HG02623 (cell line): Measurements from ENCODE around the gene RAPGEF2.
"Not testable (repeated sequence)": the region's sequence is repeated elsewhere in the genome, so short reads cannot be mapped to it uniquely, and the experiment has no call there.

Source experiments
- ATAC-seq: cut with Tn5 transposase; IDR thresholded peaks from one replicate; pipeline ENCODE4 v1.9.1; 2021; ENCODE audit warnings: moderate library complexity; ENCODE audit not compliant: unreplicated experiment

The RAPGEF2 gene

GRCh38 chr4:159097144-159097543 lies 5.7 kb upstream of the RAPGEF2 start:
- ATAC-seq: no peak

DNA sequence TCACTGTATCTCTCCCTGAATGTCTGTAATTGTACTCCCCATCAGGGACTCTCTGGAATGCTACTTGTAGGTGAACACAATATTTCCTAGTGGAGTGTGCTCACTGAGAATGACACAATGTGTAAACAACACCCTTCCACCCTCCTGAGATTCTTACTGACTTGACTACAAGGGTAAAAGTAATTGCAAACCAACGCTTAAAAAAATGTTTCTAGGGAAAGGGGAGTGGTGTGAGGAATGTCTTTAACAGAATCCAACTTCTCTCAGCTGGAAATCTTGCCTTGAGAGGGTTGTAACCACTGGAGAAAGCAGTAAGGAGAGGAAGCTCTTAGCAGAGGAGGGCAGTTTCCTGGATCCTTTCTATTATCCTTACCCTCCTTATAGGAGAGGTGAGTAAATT lies 5.1 kb upstream of the RAPGEF2 start:
- no peak for ATAC-seq

DNA sequence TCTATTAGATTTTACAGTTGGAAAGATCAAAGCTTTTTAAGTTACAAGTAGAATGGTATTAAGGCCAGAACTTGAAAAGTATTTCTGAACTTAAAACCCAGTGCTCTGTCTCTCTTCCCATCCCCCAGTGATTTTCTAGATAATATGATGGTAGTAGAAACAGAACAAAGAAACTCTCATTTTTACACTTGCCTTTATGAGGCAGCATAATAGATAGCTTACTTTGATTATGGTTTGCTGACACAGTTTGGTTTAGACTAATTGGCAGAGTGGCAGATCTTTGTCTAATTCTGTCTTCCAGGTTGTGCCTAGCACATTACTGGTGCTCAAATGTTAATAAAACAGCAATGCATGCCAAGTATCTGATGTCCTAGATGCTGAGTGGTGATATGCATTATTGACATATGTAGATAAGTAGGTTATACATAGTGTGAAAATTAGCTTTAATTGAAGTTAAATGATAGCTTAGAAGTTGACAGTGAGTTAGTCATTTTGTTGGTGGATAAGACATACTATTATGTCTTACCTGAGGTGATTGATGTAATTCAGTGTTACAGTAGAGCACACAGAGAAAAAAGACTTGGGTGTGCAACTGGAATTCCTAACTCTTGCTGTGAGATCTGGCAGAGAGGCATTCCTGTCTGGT lies 4.3 kb upstream of the RAPGEF2 start:
- no peak for ATAC-seq

DNA sequence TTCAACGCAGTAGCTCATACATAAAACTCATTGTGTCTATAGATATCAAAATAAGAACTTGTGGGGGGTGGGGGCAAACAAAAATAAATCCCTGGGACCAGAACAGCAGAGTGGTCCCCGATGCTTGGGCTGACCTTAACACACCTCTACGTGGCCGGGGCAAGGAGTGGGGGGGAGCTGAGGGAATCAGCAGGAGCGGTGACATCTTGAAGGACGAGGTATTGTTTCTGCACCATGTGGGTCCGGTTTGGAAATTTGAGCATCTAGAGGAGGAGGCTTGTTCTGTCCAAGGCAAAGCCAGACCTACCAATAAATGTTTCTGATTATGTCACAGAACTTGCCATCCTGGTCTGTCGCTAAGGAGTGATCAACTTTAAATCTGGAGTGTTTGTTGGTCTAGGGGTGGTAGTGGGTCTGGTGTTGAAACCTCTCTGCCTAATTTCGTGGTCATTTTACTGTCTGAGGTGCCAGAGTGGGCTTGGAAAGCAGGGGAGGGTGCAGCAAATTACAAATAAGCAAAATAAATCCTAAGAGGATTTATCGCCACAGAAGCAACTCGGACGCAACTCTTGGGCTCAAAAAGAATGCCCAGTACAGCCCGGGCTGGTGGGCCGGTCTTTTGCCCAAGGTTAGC lies 774 bp upstream of the RAPGEF2 start:
- ATAC-seq: no peak

DNA sequence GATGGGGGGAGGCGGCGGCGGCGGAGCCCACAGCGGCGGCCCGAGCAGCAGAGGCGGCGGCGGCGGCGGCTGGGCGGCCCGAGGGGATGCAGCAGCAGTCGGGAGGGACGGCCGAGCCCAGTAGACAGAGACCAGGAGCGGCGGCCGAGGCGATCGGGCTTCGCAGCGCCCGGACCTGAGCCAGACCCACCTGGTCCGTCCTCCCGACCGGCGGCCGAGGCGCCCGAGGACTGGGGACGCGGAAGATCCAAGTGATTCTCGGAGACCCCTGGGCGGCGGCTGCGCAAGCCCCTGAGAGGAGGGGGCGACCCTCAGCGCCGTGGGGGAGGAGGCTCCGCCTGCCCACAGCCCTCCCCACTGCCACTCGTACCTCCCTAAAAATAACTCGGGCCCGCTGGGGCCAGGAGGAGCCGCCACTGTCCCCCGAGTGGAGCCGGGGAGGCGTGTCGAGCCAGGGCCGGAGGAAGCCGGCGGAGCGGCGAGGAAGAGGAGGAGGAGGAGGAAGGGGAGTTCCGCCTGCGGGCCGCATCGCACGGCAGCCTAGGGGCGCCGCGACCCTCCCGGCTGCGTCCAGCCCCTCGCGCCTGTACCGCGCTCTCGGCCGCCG lies 608 bp downstream of the RAPGEF2 start:
- ATAC-seq: peak; percentile 19

DNA sequence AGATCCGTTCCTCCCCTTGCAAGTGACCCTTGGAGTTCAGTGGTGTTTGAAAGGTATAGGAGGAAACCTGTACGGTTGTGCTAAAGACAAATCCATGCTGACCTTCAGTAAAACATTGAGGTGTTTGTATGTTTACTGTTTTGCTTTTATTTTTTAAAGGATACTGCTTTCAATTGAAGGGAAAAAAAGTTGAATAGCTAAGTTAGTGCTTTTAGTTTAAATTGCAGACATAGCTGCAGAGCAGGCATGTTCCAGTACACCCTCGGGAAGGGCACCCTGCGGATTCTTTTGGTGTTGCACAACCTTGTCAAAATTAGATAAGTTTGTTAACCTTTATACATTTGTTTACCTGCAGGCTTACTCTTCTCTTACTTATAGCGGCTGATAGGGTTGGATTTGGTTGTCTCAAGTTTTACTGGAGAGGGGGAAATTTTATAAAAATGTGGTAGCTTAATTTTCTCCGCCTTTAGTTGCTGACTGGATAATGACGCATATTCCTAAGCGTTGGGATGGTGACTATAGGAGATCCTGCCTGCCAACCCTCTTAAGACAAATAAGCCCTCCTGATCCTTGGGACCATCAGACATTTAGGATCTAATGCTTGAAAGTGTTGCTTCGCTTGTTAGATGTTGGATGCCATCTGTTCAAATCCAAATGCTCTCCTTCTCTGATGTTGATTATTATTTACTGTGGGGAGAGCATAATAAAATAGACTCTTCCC lies 2.0 kb downstream of the RAPGEF2 start:
- ATAC-seq: no peak

- ATAC-seq: no peak
These were observed 2.9 kb downstream of the RAPGEF2 start for GRCh38 chr4:159105761-159106243.

- no peak for ATAC-seq
These were observed 3.8 kb downstream of the RAPGEF2 start for GRCh38 chr4:159106636-159107035.

GRCh38 chr4:159107203-159107925 lies 4.5 kb downstream of the RAPGEF2 start:
- ATAC-seq: no peak

DNA sequence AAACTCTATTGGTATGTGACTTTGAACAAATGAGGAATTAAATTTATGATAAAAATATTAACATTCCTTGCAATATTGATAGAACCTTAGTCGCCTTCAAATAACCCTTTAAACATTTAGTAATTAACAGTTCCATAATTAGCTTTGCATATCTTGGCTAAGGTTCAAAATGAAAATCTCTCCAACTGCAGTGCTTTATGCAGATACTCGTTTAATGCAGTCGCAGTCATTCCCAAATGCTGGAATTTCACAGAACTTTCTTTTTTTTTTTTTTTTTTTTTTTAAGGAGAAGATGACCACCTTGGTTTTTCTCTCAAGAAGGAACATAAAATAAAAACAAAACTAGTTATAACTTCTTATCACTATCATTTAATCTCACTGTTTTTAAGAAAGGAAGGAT lies 5.2 kb downstream of the RAPGEF2 start:
- ATAC-seq: no peak

DNA sequence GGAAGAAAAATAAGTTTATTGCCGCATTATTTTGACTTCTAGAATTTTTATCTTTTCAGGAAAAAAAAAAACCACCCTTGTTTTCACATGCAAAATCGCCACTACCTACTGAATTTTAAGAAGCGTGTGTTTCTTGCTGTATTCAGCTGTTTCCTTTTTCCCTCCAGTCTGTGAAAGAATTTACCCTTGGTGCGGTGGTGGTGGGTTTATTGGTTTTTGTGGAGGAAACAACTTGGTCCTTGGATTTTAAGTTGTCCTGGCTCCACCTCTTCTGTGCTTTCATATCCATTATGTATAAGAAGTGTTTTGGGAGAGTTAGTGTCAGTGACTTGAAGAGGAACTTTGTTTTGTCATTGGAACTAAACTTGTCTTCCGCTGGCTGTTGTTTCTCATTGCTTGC lies 8.1 kb downstream of the RAPGEF2 start:
- no peak for ATAC-seq

- ATAC-seq: no peak
These were observed 8.5 kb downstream of the RAPGEF2 start for GRCh38 chr4:159111416-159111815.

DNA sequence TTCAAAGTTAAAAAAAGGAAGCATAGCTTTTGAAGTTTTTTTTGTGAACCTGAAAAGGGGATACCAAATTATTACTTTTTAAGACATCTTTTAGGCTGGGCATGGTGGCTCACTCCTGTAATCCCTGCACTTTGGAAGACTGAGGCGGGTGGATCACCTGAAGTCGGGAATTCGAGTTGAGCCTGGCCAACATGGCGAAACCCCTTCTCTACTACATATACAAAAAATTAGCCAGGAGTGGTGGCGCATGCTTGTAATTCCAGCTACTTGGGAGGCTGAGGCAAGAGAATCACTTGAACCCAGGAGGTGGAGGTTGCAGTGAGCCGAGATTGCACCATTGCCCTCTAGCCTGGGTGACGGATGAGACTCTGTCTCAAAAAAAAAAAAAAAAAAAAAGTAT lies 10.5 kb downstream of the RAPGEF2 start:
- ATAC-seq: not testable (repeated sequence)

- not testable (repeated sequence) for ATAC-seq
These were observed 13.2 kb downstream of the RAPGEF2 start for GRCh38 chr4:159116098-159116497.

DNA sequence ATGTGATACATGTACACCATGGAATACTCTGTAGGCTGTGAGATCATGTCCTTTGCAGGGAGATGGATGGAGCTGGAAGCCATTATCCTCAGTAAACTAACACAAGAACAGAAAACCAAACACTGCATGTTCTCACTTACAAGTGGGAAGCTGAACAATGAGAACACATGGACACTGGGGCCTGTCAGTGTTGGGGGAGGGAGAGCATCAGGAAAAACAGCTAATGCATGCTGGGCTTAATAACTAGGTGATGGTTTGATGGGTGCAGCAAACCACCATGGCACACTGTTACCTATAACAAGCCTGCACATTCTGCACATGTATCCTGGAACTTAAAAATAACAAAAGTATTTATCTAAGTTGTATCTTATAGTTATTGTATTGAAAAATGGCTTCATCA lies 13.8 kb downstream of the RAPGEF2 start:
- not testable (repeated sequence) for ATAC-seq

GRCh38 chr4:159117564-159117963 lies 14.7 kb downstream of the RAPGEF2 start:
- ATAC-seq: no peak

- no peak for ATAC-seq
These were observed 15.1 kb downstream of the RAPGEF2 start for GRCh38 chr4:159117968-159118367.

DNA sequence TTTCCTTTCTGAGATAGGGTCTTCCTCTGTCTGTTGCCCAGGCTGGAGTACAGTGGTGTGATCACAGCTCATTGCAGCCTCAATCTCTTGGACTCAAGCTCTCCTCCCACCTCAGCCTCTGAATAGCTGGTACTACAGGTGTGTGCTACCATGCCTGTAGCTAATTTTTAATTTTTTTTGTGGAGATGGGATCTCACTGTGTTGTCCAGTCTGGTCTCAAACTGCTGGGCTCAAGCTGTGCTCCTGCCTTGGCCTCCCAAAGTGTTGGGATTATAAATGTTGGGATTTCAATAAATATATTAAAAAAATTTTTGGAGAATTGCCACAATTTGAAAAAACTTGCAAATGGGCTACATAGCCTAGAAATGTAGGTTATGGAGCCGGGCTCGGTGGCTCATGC lies 18.5 kb downstream of the RAPGEF2 start:
- no peak for ATAC-seq

DNA sequence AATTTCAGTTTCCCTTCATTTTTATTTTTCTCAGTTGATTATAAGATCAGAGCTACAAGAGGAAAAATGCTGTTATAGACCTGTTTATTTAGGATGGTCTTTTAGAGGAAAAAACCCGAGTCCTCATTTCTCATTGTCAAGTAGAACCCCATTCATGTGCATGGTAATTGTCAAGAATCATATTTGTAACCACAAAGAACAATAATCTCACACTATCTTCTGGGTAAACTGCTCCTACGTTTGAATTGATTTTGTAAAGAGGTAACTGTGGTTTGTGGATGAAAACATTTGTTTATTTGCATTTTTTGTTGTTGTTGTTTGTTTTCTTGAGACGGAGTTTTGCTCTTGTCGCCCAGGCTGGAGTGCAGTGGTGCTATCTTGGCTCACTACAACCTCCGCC lies 23.8 kb downstream of the RAPGEF2 start:
- no peak for ATAC-seq

- no peak for ATAC-seq
These were observed 25.1 kb downstream of the RAPGEF2 start for GRCh38 chr4:159127745-159128518.
